ENCODE results near the gene RILPL1.

GRCh38 chr12:123491481-123491880 lies 42.0 kb downstream of the RILPL1 start:
- TF ChIP-seq, protein P1, sequence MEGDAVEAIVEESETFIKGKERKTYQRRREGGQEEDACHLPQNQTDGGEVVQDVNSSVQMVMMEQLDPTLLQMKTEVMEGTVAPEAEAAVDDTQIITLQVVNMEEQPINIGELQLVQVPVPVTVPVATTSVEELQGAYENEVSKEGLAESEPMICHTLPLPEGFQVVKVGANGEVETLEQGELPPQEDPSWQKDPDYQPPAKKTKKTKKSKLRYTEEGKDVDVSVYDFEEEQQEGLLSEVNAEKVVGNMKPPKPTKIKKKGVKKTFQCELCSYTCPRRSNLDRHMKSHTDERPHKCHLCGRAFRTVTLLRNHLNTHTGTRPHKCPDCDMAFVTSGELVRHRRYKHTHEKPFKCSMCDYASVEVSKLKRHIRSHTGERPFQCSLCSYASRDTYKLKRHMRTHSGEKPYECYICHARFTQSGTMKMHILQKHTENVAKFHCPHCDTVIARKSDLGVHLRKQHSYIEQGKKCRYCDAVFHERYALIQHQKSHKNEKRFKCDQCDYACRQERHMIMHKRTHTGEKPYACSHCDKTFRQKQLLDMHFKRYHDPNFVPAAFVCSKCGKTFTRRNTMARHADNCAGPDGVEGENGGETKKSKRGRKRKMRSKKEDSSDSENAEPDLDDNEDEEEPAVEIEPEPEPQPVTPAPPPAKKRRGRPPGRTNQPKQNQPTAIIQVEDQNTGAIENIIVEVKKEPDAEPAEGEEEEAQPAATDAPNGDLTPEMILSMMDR (conservative IDR thresholded peaks at IDR 0.05; ENCODE audit: low read length), result no peak
- TF ChIP-seq EZH2phosphoT487 (IDR thresholded peaks at IDR 0.05; ENCODE audit: borderline replicate concordance, low read depth, low read length), result no peak
